SK-N-SH (cell line): ENCODE results near the gene REEP3. TPM values are rescaled to one million over a fixed set of nuclear protein-coding genes. Genes with fewer than 3 reads are reported as not detected.
"Not testable (repeated sequence)": the region's sequence is repeated elsewhere in the genome, so short reads cannot be mapped to it uniquely, and the experiment has no call there.

Experiments used
- CTCF ChIA-PET: fragments of 300-600, 350-600 bp; formaldehyde crosslinking; extraction: SDS; loops from one replicate; lab custom pipeline; 2021; lab: Yijun Ruan, JAX
- POLR2A ChIA-PET: fragments of 350-600 bp; sonication (Branson Sonifier 250); formaldehyde crosslinking; extraction: SDS; loops from one replicate; lab custom pipeline; 2020; ENCODE audit warnings: antibody characterized with exemption, inconsistent platforms; lab: Yijun Ruan, JAX
- DNase-seq: peaks from one replicate; pipeline ENCODE4 v3.0.0; 2012
- H2AFZ ChIP-seq: fragments of 200-600 bp; sonication (generic); 2 replicates; pipeline ENCODE4 v1.8.1; 2016; ENCODE audit warnings: antibody characterized with exemption, mild to moderate bottlenecking, low read depth
- H3F3A ChIP-seq: fragments of 200-600 bp; sonication (generic); replicated peaks from 2 replicates; pipeline ENCODE3; 2016; ENCODE audit warnings: antibody characterized with exemption, mild to moderate bottlenecking; ENCODE audit not compliant: insufficient read depth
- H3K27ac ChIP-seq, 2 experiments: fragments of 200-500 bp in 1 of 2; fragments of 200-600 bp in 1 of 2; sonication (Bioruptor generic) in 1 of 2; sonication (generic), shearing (Covaris generic) in 1 of 2; 2 replicates each; pipeline versions ENCODE4 v1.5.1 to v1.6.1; 2014 to 2016; ENCODE audit warnings: low read depth in 2 of 2, inconsistent platforms in 1 of 2, low read length in 1 of 2, mild to moderate bottlenecking in 1 of 2, mixed read lengths in 1 of 2
- H3K27me3 ChIP-seq: fragments of 200-600 bp; sonication (generic), shearing (Covaris generic); 2 replicates; pipeline ENCODE4 v1.6.1; 2016; ENCODE audit warnings: mixed run types; ENCODE audit not compliant: insufficient read depth
- H3K36me3 ChIP-seq, 2 experiments: fragments of 200-500 bp in 1 of 2; fragments of 200-600 bp in 1 of 2; sonication (Bioruptor generic) in 1 of 2; sonication (generic) in 1 of 2; replicated peaks in 1 of 2; 2 replicates each; pipeline versions ENCODE3 to v1.5.1; 2014 to 2016; ENCODE audit warnings: low read length in 1 of 2, mild to moderate bottlenecking in 1 of 2; ENCODE audit not compliant: insufficient read depth in 2 of 2, control insufficient read depth in 1 of 2
- H3K4me1 ChIP-seq, 2 experiments: fragments of 200-500 bp in 1 of 2; fragments of 200-600 bp in 1 of 2; sonication (Bioruptor generic) in 1 of 2; sonication (generic), shearing (Covaris generic) in 1 of 2; 2 replicates each; pipeline versions ENCODE4 v1.5.1 to v1.6.1; 2014 to 2016; ENCODE audit warnings: low read depth in 1 of 2, low read length in 1 of 2, mixed run types in 1 of 2; ENCODE audit not compliant: insufficient read depth in 2 of 2, control insufficient read depth in 1 of 2
- H3K4me2 ChIP-seq: fragments of 200-600 bp; sonication (generic), shearing (Covaris generic); 2 replicates; pipeline ENCODE4 v1.6.1; 2017; ENCODE audit warnings: mixed run types
- H3K4me3 ChIP-seq, 2 experiments: fragments of 200-500 bp in 1 of 2; fragments of 200-600 bp in 1 of 2; sonication (Bioruptor generic) in 1 of 2; sonication (generic), shearing (Covaris generic) in 1 of 2; 2 replicates each; pipeline versions ENCODE4 v1.5.1 to v1.8.1; 2014 to 2016; ENCODE audit warnings: low read depth in 2 of 2, inconsistent platforms in 1 of 2, low read length in 1 of 2, mild to moderate bottlenecking in 1 of 2, mixed read lengths in 1 of 2, moderate library complexity in 1 of 2
- H3K79me2 ChIP-seq: fragments of 200-600 bp; sonication (generic); 2 replicates; pipeline ENCODE4 v1.8.1; 2017; ENCODE audit warnings: mild to moderate bottlenecking; ENCODE audit not compliant: insufficient read depth
- H3K9ac ChIP-seq: fragments of 200-600 bp; sonication (generic); 2 replicates; pipeline ENCODE4 v1.6.1; 2017; ENCODE audit warnings: mixed run types
- H3K9me2 ChIP-seq: fragments of 200-600 bp; sonication (generic); 2 replicates; pipeline ENCODE4 v1.6.1; 2017; ENCODE audit warnings: mixed run types
- H3K9me3 ChIP-seq: fragments of 200-600 bp; sonication (generic); 2 replicates; pipeline ENCODE4 v1.6.1; 2017; ENCODE audit warnings: mixed run types, mild to moderate bottlenecking, moderate library complexity
- H4K20me1 ChIP-seq: fragments of 200-600 bp; sonication (generic); 2 replicates; pipeline ENCODE4 v1.6.1; 2017; ENCODE audit warnings: mild to moderate bottlenecking, mixed run types; ENCODE audit not compliant: insufficient read depth
- FOSL2 ChIP-seq: IDR thresholded peaks from 2 replicates; pipeline ENCODE4 v1.4.0; 2012; ENCODE audit warnings: low read depth, mild to moderate bottlenecking, moderate library complexity, borderline replicate concordance
- GABPA ChIP-seq: IDR thresholded peaks from 2 replicates; pipeline ENCODE4 v1.4.0; 2012; ENCODE audit warnings: low read depth, mild to moderate bottlenecking
- REST ChIP-seq: IDR thresholded peaks from 2 replicates; pipeline ENCODE4 v1.6.1; 2012; ENCODE audit warnings: mild to moderate bottlenecking, low read depth, low read length, moderate library complexity
- USF1 ChIP-seq: IDR thresholded peaks from 2 replicates; pipeline ENCODE4 v1.4.0; 2012; ENCODE audit warnings: low read depth, borderline replicate concordance
- USF2 ChIP-seq: fragments of 150-350 bp; IDR thresholded peaks from 2 replicates; pipeline ENCODE4 v1.6.1; 2017; ENCODE audit warnings: antibody characterized with exemption, low read length, low read depth, borderline replicate concordance
- ZBTB33 ChIP-seq: IDR thresholded peaks from 2 replicates; pipeline ENCODE4 v1.4.0; 2012; ENCODE audit warnings: low read depth, borderline replicate concordance
- whole genome bisulfite sequencing: methylation state at CpG from one replicate; pipeline ENCODE4 v1.1.6; 2017; ENCODE audit warnings: low lambda C conversion rate; 5-methylcytosine and 5-hydroxymethylcytosine counted together
- polyA plus RNA-seq, 3 experiments: library from polyadenylated mRNA; depleted of rRNA; stranded (reverse); fragments of >200 nt; gene quantifications; 2 replicates each; pipeline ENCODE4 v1.2.3, GENCODE V29; 2012

REEP3 gene
- polyA plus RNA-seq, 1 of the 3 experiments (the other 2 are of a cell fraction), result 7.6 TPM

- no peak for TF ChIP-seq GABPA
- no peak for TF ChIP-seq FOSL2
- TF ChIP-seq ZBTB33, result no peak
- no peak for TF ChIP-seq USF2
- TF ChIP-seq REST, result no peak
- TF ChIP-seq USF1, result no peak
- TF ChIP-seq, all 33 proteins: peak for 0
Measured at GRCh38 chr10:63491588-63492316, 29.4 kb upstream of the REEP3 start (continued).

GRCh38 chr10:63492317-63492690 lies 28.9 kb upstream of the REEP3 start:
- H3K4me2 ChIP-seq, H4K20me1 ChIP-seq, H3K9me2 ChIP-seq, H2AFZ ChIP-seq, H3K36me3 ChIP-seq, DNase-seq, POLR2A ChIA-PET, H3K9ac ChIP-seq, H3K9me3 ChIP-seq, H3K4me3 ChIP-seq, H3K27me3 ChIP-seq: not testable (repeated sequence)
- Histone ChIP-seq H3F3A (peaks cover 13% of the 10 kb centered on the region), H3K4me1 (peaks cover 2 to 18% of the 10 kb centered on the region in 2 experiments; a peak in 3 of 4 replicates), H3K27ac (peak overlapping the region in 1 of 2 experiments; percentile 52; a peak in 2 of 4 replicates), H3K79me2 (peaks cover 96% of the 10 kb centered on the region)
- 85% methylated on average over 6 of the region's 6 CpGs for WGBS
- CTCF ChIA-PET, result interaction anchor here (0.7 to 1.4 kb wide), 2 partner anchors 141 to 276 kb away, joined by 3 to 4 read pairs; no protein-coding TSS in a partner anchor
